Measurements from ENCODE around the gene NBL1. TPM values are rescaled to one million over a fixed set of nuclear protein-coding genes. Genes with fewer than 3 reads are reported as not detected.

Gene NBL1
- total and polyA plus RNA-seq, 4 donors = 0.72 to 4.4 (median 1.7) TPM

GRCh38 chr1:19620786-19621185 is 23.3 kb upstream of the NBL1 start:
- Histone ChIP-seq H3K27ac (ENCODE audit: low read depth in 1 of 2, low read length in 2 of 2) (no peak overlapping the region), H3K4me3 (ENCODE audit: low read depth in 1 of 3, low read length in 3 of 3) (no peak overlapping the region), H3K36me3 (ENCODE audit: control insufficient read depth in 4 of 4, insufficient read depth in 3 of 4, low read depth in 1 of 4, low read length in 3 of 4) (peaks cover 0 to 12% (median 6%) of the 10 kb centered on the region in 4 donors), H3K4me1 (ENCODE audit: control insufficient read depth in 4 of 4, insufficient read depth in 4 of 4, low read length in 3 of 4) (peaks cover 0 to 11% (median 8%) of the 10 kb centered on the region in 4 donors), H3K9ac (ENCODE audit: low read depth in 1 of 2, low read length in 2 of 2) (no peak overlapping the region), H3K27me3 (ENCODE audit: control insufficient read depth in 4 of 4, insufficient read depth in 4 of 4, low read length in 3 of 4) (no peaks in the 10 kb centered on the region), H3K9me3 (ENCODE audit: control insufficient read depth in 4 of 4, low read length in 3 of 4) (no peaks in the 10 kb centered on the region)
- WGBS = 93% methylated on average over 3 of the region's 3 CpGs
- DNase-seq (ENCODE audit: low spot score) = no peak
- TF ChIP-seq RAD21 (IDR thresholded peaks at IDR 0.05) (no peak), ZBTB33 (IDR thresholded peaks at IDR 0.05) (no peak), MAX (IDR thresholded peaks at IDR 0.05) (no peak), NR2F2 (IDR thresholded peaks at IDR 0.05) (no peak), EGR1 (IDR thresholded peaks at IDR 0.05; ENCODE audit: low read depth in 2 of 2) (no peak), ATF3 (IDR thresholded peaks at IDR 0.05) (no peak), RXRA (IDR thresholded peaks at IDR 0.05) (no peak), CTCF (IDR thresholded peaks at IDR 0.05; ENCODE audit: low read depth, low read length, missing input control) (no peak), JUND (IDR thresholded peaks at IDR 0.05) (no peak), HNF4G (IDR thresholded peaks at IDR 0.05) (no peak), REST (IDR thresholded peaks at IDR 0.05) (no peak), HNF4A (conservative IDR thresholded peaks at IDR 0.05) (no peak)

- Histone ChIP-seq H3K4me3 (ENCODE audit: low read depth in 1 of 3, low read length in 3 of 3) (no peak overlapping the region), H3K27ac (ENCODE audit: low read depth in 1 of 2, low read length in 2 of 2) (no peak overlapping the region), H3K4me1 (ENCODE audit: control insufficient read depth in 4 of 4, insufficient read depth in 4 of 4, low read length in 3 of 4) (peaks cover 0 to 11% (median 8%) of the 10 kb centered on the region in 4 donors), H3K9ac (ENCODE audit: low read depth in 1 of 2, low read length in 2 of 2) (no peak overlapping the region), H3K27me3 (ENCODE audit: control insufficient read depth in 4 of 4, insufficient read depth in 4 of 4, low read length in 3 of 4) (no peaks in the 10 kb centered on the region), H3K9me3 (ENCODE audit: control insufficient read depth in 4 of 4, low read length in 3 of 4) (no peaks in the 10 kb centered on the region), H3K36me3 (ENCODE audit: control insufficient read depth in 4 of 4, insufficient read depth in 3 of 4, low read depth in 1 of 4, low read length in 3 of 4) (peaks cover 2 to 12% (median 7%) of the 10 kb centered on the region in 4 donors)
- 99% methylated on average over 4 of the region's 4 CpGs for WGBS
- TF ChIP-seq JUND (IDR thresholded peaks at IDR 0.05) (no peak), REST (IDR thresholded peaks at IDR 0.05) (no peak), YY1 (IDR thresholded peaks at IDR 0.05) (no peak), HNF4A (conservative IDR thresholded peaks at IDR 0.05) (no peak), GABPA (IDR thresholded peaks at IDR 0.05 in 1 of 2, conservative IDR thresholded peaks at IDR 0.05 in 1 of 2) (no peak)
- DNase-seq (ENCODE audit: low spot score) = no peak
Observed at GRCh38 chr1:19621274-19621950, 22.7 kb upstream of the NBL1 start.
